Smooth muscle cell (in vitro differentiated cells): ENCODE results near the gene MOCOS. TPM values are rescaled to one million over a fixed set of nuclear protein-coding genes. Genes with fewer than 3 reads are reported as not detected.

Experiments used
- DNase-seq: peaks from one replicate; lab custom pipeline; 2025; ENCODE audit not compliant: unreplicated experiment; lab: John Stamatoyannopoulos, UW
- H2AFZ ChIP-seq: fragments of 200-600 bp; sonication (generic); 2 replicates; pipeline ENCODE4 v1.6.0; 2016; ENCODE audit warnings: antibody characterized with exemption, low read depth, mild to moderate bottlenecking
- H3F3A ChIP-seq: fragments of 200-600 bp; sonication (generic); 2 replicates; pipeline ENCODE4 v1.6.0; 2017; ENCODE audit warnings: antibody characterized with exemption, low read depth
- H3K27ac ChIP-seq: fragments of 200-600 bp; sonication (generic); 2 replicates; pipeline ENCODE4 v1.5.1; 2016; ENCODE audit warnings: low read depth, mild to moderate bottlenecking
- H3K27me3 ChIP-seq: fragments of 200-600 bp; sonication (generic); 2 replicates; pipeline ENCODE4 v1.6.1; 2016; ENCODE audit warnings: low read depth, mild to moderate bottlenecking
- H3K36me3 ChIP-seq: fragments of 200-600 bp; sonication (generic); 2 replicates; pipeline ENCODE4 v1.5.1; 2016; ENCODE audit warnings: low read depth
- H3K4me1 ChIP-seq: fragments of 200-600 bp; sonication (generic); 2 replicates; pipeline ENCODE4 v1.5.1; 2016; ENCODE audit warnings: low read depth
- H3K4me2 ChIP-seq: fragments of 200-600 bp; sonication (generic); 2 replicates; pipeline ENCODE4 v1.6.0; 2016; ENCODE audit warnings: mild to moderate bottlenecking
- H3K4me3 ChIP-seq: fragments of 200-600 bp; sonication (generic); 2 replicates; pipeline ENCODE4 v1.5.1; 2016; ENCODE audit warnings: mild to moderate bottlenecking
- H3K79me2 ChIP-seq: fragments of 200-600 bp; sonication (generic); 2 replicates; pipeline ENCODE4 v1.6.0; 2016; ENCODE audit warnings: low read depth, mild to moderate bottlenecking
- H3K9ac ChIP-seq: fragments of 200-600 bp; sonication (generic); 2 replicates; pipeline ENCODE4 v1.6.0; 2016; ENCODE audit warnings: low read depth
- H3K9me3 ChIP-seq: fragments of 200-600 bp; sonication (generic); replicated peaks from 2 replicates; pipeline ENCODE4 v1.5.1; 2016; ENCODE audit warnings: low read depth
- H4K20me1 ChIP-seq: fragments of 200-600 bp; sonication (generic); 2 replicates; pipeline ENCODE4 v1.6.0; 2016; ENCODE audit warnings: low read depth
- WGBS: methylation state at CpG from one replicate; pipeline ENCODE4 v1.1.7; 2016; ENCODE audit warnings: low lambda C conversion rate; 5-methylcytosine and 5-hydroxymethylcytosine counted together
- polyA plus RNA-seq: library from polyadenylated mRNA; unstranded; fragments of >200 nt; fragmentation: Nextera tagmentation; extraction: Ambion mirVana; gene quantifications from 2 replicates; pipeline ENCODE4 v1.2.1, GENCODE V29; 2016
- total RNA-seq: library from RNA; depleted of rRNA; stranded (reverse); fragments of >200 nt; gene quantifications from 2 replicates; pipeline ENCODE4 v1.2.3, GENCODE V29; 2014
- TF ChIP-seq, protein P1 (sequence below): fragments of 200-600 bp; sonication (generic); IDR thresholded peaks from 2 replicates; pipeline ENCODE4 v1.5.1; 2017; ENCODE audit warnings: borderline replicate concordance, mild to moderate bottlenecking, antibody characterized with exemption; ENCODE audit not compliant: insufficient read depth, poor library complexity, severe bottlenecking

MOCOS gene
- total and polyA plus RNA-seq, 2 experiments from 2014 or later: 1.6 to 1.7 TPM

DNA sequence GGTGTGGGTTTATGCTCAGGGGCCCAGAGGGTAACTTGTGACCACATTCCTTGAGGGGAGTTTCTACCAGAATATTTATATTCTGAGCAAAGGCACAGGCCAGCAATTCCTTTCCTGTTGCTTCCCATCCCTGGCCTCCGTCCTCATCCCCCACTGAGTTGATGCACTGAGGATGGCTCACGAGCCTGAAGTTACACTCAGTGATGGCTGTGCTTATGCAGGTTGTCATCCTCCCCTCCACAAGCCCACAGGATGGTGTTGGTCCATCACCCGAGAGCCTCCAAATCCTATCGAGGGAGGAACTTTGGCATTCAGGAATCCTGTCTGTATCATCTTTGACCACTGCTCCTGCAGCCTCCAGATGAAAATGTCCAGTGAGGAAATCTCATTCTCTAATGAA is 81.9 kb downstream of the MOCOS start:
- H3K4me2 ChIP-seq: no peak overlapping the region
- H3K9ac ChIP-seq: no peak overlapping the region
- H2AFZ ChIP-seq: no peak overlapping the region
- no peak overlapping the region for H3K4me3 ChIP-seq
- no peaks in the 10 kb centered on the region for H3F3A ChIP-seq
- H3K79me2 ChIP-seq: no peaks in the 10 kb centered on the region
- no peak overlapping the region for H3K27ac ChIP-seq
- 89% methylated on average over 4 of the region's 4 CpGs for WGBS
- H3K4me1 ChIP-seq: no peaks in the 10 kb centered on the region
- no peak for DNase-seq
- TF ChIP-seq, protein P1, sequence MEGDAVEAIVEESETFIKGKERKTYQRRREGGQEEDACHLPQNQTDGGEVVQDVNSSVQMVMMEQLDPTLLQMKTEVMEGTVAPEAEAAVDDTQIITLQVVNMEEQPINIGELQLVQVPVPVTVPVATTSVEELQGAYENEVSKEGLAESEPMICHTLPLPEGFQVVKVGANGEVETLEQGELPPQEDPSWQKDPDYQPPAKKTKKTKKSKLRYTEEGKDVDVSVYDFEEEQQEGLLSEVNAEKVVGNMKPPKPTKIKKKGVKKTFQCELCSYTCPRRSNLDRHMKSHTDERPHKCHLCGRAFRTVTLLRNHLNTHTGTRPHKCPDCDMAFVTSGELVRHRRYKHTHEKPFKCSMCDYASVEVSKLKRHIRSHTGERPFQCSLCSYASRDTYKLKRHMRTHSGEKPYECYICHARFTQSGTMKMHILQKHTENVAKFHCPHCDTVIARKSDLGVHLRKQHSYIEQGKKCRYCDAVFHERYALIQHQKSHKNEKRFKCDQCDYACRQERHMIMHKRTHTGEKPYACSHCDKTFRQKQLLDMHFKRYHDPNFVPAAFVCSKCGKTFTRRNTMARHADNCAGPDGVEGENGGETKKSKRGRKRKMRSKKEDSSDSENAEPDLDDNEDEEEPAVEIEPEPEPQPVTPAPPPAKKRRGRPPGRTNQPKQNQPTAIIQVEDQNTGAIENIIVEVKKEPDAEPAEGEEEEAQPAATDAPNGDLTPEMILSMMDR: no peak
- no peaks in the 10 kb centered on the region for H3K27me3 ChIP-seq
- H3K9me3 ChIP-seq: no peaks in the 10 kb centered on the region
- no peaks in the 10 kb centered on the region for H4K20me1 ChIP-seq
- no peaks in the 10 kb centered on the region for H3K36me3 ChIP-seq

DNA sequence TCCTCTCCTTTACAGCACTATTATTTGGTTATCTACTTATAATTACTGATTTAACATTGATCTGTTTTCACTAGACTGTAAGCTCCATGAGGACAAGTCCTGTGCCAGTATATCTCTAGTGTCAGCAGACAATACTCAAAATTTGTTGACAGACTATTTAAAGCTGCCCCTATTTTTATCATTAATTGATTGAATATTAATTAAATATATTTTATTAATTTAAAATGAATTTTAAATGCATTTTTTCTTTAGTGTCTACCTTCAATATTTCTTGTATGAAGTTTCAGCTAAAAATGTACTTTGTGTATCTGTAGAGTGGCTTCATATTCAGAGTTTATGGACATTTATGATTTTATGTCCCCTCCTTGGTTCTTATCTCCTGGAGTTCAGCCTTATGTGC is 83.9 kb downstream of the MOCOS start:
- Histone ChIP-seq H3K9ac (no peak overlapping the region), H3F3A (no peaks in the 10 kb centered on the region), H3K4me1 (no peaks in the 10 kb centered on the region), H3K9me3 (no peaks in the 10 kb centered on the region), H3K4me3 (no peak overlapping the region), H3K4me2 (no peak overlapping the region), H2AFZ (no peak overlapping the region), H3K27me3 (no peaks in the 10 kb centered on the region), H3K27ac (no peak overlapping the region), H3K36me3 (no peaks in the 10 kb centered on the region), H4K20me1 (no peaks in the 10 kb centered on the region), H3K79me2 (no peaks in the 10 kb centered on the region)
- TF ChIP-seq, protein P1: no peak
- no peak for DNase-seq

DNA sequence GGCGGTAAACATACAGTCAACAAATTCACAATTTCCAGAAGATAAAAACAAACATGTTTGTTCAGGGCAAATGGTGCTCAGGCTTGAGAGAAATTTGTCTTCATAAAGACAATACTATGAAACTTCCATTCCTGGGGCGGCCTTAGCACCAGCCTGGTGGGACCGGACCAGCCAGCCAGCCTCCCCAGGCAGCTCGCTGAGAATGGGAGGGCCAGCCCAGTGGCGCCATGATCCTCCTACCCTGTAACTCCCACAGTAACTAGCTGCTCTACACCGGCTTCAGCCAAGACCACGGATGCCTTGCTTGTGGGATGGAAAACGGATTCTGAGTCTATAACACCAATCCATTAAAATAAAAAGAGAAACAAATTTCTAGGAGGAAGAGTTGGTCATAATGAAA is 86.0 kb downstream of the MOCOS start:
- Histone ChIP-seq H4K20me1 (no peaks in the 10 kb centered on the region), H3K4me3 (no peak overlapping the region), H2AFZ (no peak overlapping the region), H3K9me3 (no peaks in the 10 kb centered on the region), H3K27me3 (peaks cover 12% of the 10 kb centered on the region), H3K9ac (no peak overlapping the region), H3K4me1 (no peaks in the 10 kb centered on the region), H3F3A (no peaks in the 10 kb centered on the region), H3K79me2 (no peaks in the 10 kb centered on the region), H3K4me2 (no peak overlapping the region), H3K27ac (no peak overlapping the region), H3K36me3 (no peaks in the 10 kb centered on the region)
- TF ChIP-seq, protein P1: no peak
- no peak for DNase-seq
- WGBS: 97% methylated on average over 8 of the region's 8 CpGs

DNA sequence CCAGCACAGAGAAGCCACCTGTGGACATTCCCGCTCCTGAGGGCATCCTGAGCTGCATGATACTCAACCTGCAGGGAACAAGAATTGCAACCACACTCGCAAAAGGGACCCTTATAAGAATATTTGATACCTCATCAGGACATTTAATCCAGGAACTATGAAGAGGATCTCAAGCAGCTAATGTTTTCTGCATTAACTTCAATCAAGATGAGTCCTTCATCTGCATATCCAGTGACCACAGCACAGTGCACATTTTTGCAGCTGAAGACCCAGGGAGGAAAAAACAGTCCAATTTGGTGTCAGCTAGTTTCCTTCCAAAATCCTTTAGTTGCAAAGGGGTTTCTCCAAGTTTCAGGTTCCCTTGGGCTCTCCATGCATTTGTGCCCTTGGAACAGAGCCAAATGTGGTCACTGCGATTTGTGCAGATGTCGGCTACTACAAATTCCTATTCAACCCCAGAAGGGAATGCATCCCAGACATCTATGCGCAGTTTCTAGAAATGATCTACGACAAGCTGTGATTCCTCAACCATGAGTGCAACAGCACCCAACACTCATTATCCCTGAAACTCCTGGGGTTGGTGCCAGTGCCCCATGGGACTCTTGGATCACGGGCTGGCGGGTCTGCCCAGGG is 86.9 kb downstream of the MOCOS start:
- H3K4me3 ChIP-seq: no peak overlapping the region
- no peak overlapping the region for H3K9ac ChIP-seq
- no peak overlapping the region for H2AFZ ChIP-seq
- H4K20me1 ChIP-seq: no peaks in the 10 kb centered on the region
- no peaks in the 10 kb centered on the region for H3K4me1 ChIP-seq
- DNase-seq: no peak
- no peaks in the 10 kb centered on the region for H3K9me3 ChIP-seq
- no peaks in the 10 kb centered on the region for H3F3A ChIP-seq
- H3K4me2 ChIP-seq: no peak overlapping the region
- 96% methylated on average over 8 of the region's 8 CpGs for WGBS
- no peaks in the 10 kb centered on the region for H3K36me3 ChIP-seq
- TF ChIP-seq, protein P1: no peak
- H3K79me2 ChIP-seq: no peaks in the 10 kb centered on the region
- H3K27ac ChIP-seq: no peak overlapping the region
- peaks cover 21% of the 10 kb centered on the region for H3K27me3 ChIP-seq
